AG04449 (cell line): ENCODE data around the gene RBBP5.
"Not testable (repeated sequence)": the region's sequence is repeated elsewhere in the genome, so short reads cannot be mapped to it uniquely, and the experiment has no call there.

Source experiments
- CTCF ChIA-PET: fragments of 350-600 bp; formaldehyde crosslinking; extraction: SDS; loops from one replicate; lab custom pipeline; 2021; ENCODE audit warnings: antibody characterized with exemption; lab: Yijun Ruan, JAX
- POLR2A ChIA-PET: fragments of 400-600, 350-600 bp; formaldehyde crosslinking; extraction: SDS; loops from one replicate; lab custom pipeline; 2020; ENCODE audit warnings: antibody characterized with exemption, inconsistent platforms; lab: Yijun Ruan, JAX
- DNase-seq: peaks from one replicate; pipeline ENCODE4 v3.0.0-alpha.2; 2010; ENCODE audit warnings: low read depth, low spot score
- H3K4me3 ChIP-seq: 2 replicates; pipeline ENCODE4 v1.5.1; 2011; ENCODE audit warnings: low read depth, mild to moderate bottlenecking, control low read depth, low read length
- CTCF ChIP-seq: IDR thresholded peaks from one replicate; pipeline ENCODE4 v1.5.1; 2011; ENCODE audit warnings: mild to moderate bottlenecking, moderate library complexity, low read length, control low read depth, inconsistent platforms; ENCODE audit not compliant: insufficient read depth; ENCODE audit errors: missing control alignments

The RBBP5 gene

GRCh38 chr1:205162301-205162700, 40.5 kb upstream of the RBBP5 start:
- no peak overlapping the region for H3K4me3 ChIP-seq
- TF ChIP-seq CTCF, result no peak
- ChIA-PET POLR2A (no interaction called here), CTCF (interaction anchor here (1.1 to 1.3 kb wide), 2 partner anchors 12 to 21 kb away, joined by 3 read pairs; no protein-coding TSS in a partner anchor)
- DNase-seq, result no peak

GRCh38 chr1:205161076-205161475, 39.3 kb upstream of the RBBP5 start:
- ChIA-PET POLR2A (no interaction called here), CTCF (interaction anchor here (1.1 to 1.3 kb wide), 4 partner anchors 10 to 95 kb away, joined by 3 to 4 read pairs (median 4); no protein-coding TSS in a partner anchor)
- H3K4me3 ChIP-seq, result no peak overlapping the region
- no peak for TF ChIP-seq CTCF
- no peak for DNase-seq

GRCh38 chr1:205158048-205158616, 36.4 kb upstream of the RBBP5 start:
- H3K4me3 ChIP-seq, result no peak overlapping the region
- CTCF ChIA-PET, result interaction anchor here (0.8 to 2.4 kb wide), 7 partner anchors 8 to 36 kb away, joined by 3 to 18 read pairs (median 6); no protein-coding TSS in a partner anchor
- POLR2A ChIA-PET, result no interaction called here
- no peak for DNase-seq
- TF ChIP-seq CTCF, result no peak

GRCh38 chr1:205155665-205156377, 34.0 kb upstream of the RBBP5 start:
- H3K4me3 ChIP-seq, POLR2A ChIA-PET, DNase-seq: not testable (repeated sequence)
- CTCF ChIA-PET, result interaction anchor here (0.6 to 2.3 kb wide), 3 partner anchors 11 to 14 kb away, joined by 3 to 10 read pairs (median 4); no protein-coding TSS in a partner anchor

GRCh38 chr1:205152505-205152904, 30.7 kb upstream of the RBBP5 start:
- H3K4me3 ChIP-seq, result no peak overlapping the region
- no peak for DNase-seq
- no peak for TF ChIP-seq CTCF
- ChIA-PET CTCF (interaction anchor here (1.5 to 4.5 kb wide), 3 partner anchors 9 to 104 kb away, joined by 3 to 48 read pairs (median 9); no protein-coding TSS in a partner anchor), POLR2A (no interaction called here)

- H3K4me3 ChIP-seq, result no peak overlapping the region
- CTCF ChIA-PET, result interaction anchor here (0.7 to 4.5 kb wide), 9 partner anchors 8 to 108 kb away, joined by 3 to 48 read pairs (median 5); no protein-coding TSS in a partner anchor
- no peak for DNase-seq
- POLR2A ChIA-PET, result interaction anchor here (1.5 kb wide), 1 partner anchor 29 kb away, joined by 5 read pairs; the partner anchor contains the start of gene RBBP5
- TF ChIP-seq CTCF, result no peak
Measured at GRCh38 chr1:205150651-205151428, 29.1 kb upstream of the RBBP5 start.
